Inflammatory macrophage treated with lipopolysaccharide for 4 hours (primary cell): ENCODE results near the gene RARG.

Experiments used
- DNase-seq: peaks from one replicate; pipeline ENCODE4 v3.0.0-alpha.2; 2020

The RARG gene

DNA sequence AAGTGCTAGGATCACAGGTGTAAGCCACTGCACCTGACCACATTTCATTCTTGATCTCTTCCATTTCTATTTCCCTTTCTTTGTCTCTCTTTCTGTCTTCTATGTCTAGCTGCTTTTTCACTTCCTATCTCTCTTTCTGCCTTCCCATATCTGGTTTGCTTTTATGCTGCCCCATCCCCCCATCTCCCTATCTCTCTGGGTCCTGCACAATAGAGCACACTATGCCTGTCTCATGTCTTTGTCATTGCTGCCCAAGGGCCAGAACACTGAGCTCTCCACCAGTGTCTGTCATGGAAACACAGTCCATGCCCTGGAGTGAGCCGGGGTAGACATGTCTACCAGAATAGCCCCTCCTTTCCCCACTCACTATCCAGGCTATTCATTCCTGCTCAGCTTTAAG, 12.3 kb upstream of the RARG start:
- DNase-seq, result no peak

DNA sequence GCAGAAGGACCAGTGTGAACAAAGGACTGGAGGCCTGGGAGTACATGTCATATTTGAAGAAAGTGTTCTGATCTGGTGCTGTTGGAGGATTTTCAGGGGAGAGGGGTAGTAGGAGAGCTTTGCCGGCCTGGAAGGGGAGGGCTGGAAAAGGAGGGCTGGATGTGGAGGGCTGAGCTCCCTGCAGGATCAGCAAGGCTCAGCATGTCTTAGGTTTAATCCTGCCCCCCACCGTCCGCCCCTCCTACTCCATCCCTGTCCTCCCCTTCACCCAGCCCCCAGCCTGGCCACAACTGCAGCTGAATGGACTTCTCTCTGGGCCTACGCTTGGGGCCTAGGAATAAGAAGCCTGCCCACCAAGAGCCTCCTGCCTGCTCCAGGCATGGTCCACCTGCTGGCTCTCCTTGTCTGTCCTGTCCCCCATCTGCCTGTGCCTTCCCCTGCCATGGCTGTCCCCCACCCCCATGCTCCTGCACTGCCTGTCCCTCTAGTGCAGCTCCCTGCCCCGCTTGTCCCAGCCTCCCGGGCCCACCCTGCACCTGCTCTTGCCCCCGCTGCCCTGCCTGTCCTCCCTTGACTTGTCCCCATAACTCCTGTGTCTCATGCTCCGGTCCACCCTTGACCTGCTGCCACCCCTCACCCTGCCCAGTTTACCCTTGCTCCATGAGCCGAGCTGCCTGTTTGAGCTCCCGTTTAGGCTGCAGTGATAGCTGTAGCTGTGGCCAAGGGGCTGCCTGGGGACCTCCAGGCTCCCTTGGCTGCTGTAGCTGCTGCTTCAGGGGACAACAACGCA, 9.8 kb upstream of the RARG start:
- no peak for DNase-seq

DNA sequence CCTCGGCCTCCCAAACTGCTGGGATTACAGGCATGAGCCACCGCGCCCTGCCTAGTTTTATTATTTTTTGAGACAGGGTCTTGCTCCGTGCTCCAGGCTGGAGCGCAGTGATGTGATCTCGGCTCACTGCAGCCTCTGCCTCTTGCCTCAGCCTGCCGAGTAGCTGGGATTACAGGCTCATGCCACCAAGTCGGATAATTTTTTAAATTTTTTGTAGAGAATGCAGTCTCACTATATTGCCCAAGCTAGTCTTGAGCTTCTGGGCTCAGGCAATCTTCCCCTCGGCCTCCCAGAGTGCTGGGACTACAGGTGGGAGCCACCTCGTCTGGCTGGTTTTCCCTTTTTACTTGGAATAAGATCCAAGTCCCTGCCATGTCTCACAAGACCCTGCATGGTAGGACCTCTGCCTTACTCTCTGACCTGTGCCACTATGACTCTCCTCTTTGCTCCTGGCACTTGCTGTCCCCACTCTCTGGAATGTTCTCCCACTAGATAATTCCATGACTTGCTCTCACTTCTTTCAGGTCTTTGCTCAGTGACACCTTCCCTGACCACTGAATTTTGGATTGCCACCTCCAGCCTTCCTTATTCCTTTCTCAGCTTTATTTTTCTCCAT, 7.7 kb upstream of the RARG start:
- DNase-seq, result no peak

DNA sequence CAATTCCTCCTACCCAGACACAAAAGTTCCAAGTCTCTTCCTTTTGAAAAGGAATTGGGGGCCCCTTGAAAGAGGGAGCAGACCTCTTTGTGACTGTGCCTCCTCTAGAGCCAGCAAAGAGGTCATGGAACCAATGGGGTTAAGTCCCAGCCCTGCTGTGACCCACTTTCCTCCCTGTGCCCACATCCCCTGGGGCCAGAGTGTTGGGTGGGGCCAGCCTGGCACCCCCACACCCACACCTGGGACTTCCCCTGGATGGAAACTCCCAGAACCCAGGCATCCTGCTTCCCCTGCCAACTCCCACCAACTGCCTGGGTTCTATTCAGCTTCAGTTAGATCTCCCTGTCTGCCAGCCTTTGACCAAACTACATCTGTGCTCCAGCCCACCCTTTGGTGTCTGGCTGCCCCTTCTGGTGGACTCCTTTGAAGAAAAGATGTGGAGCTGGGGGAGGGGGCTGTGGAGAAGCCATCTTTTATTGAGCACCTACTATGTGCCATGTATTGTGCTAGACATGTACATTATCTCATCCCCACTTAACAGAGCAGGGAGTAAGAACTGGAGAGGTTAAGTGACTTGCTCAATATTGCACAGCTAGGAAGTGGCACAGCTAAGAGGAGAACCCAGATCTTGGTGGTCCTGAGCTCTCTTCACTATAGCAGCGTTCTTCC, 4.6 kb upstream of the RARG start:
- DNase-seq, result no peak

DNA sequence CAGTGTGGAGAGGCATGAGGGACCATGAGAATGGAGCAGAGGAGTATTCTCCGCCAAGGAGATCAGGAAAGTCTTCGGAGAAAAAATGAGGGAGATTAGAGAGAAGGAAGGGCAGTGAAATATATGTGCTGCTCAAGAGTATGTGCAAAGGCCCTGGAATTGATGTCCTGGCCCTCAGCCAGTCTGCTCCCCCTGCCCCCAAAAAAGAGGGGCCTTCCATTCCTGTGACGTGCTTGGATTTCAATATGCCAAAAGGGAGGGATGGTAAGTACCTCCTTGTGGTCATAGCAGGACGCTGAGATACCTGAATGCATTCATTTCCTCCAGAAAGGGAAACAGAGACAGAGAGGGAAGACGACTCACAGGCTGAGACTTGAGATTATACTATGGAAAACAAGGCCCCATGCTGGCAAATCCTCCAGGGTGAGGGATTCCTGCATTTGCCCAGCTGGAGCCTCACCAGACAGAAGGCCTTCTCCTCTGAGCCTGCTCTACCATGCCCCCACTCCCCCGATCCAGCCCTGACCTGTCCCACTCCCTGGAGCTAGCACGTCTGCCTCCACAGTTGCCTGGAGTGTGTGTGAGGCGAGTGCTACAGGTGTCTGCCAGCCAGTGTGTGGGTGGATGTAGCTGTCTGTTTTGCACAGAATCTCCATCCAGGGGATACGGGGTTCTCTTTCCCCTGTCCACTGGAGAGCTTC, 3.9 kb upstream of the RARG start:
- DNase-seq, result no peak

DNA sequence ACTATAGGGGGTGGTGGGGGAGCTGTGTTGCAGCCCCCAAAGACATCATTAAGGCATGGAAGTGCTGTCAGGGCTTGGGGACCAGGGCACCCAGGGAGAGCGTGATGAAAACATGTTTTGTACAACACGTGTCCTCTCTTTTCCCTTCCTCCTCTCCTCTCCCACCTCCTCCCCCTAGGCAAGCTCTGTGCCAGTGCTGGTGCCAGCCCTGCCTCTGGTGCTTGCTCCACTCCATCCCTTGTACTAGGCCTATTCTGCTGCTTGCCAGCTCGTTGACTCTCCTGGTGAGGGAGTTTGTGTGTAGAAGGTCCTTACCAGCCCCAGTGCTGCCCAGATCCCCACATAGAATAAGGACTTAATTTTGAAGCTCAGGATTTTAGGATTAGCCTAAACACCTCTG, 3.2 kb upstream of the RARG start:
- no peak for DNase-seq

DNA sequence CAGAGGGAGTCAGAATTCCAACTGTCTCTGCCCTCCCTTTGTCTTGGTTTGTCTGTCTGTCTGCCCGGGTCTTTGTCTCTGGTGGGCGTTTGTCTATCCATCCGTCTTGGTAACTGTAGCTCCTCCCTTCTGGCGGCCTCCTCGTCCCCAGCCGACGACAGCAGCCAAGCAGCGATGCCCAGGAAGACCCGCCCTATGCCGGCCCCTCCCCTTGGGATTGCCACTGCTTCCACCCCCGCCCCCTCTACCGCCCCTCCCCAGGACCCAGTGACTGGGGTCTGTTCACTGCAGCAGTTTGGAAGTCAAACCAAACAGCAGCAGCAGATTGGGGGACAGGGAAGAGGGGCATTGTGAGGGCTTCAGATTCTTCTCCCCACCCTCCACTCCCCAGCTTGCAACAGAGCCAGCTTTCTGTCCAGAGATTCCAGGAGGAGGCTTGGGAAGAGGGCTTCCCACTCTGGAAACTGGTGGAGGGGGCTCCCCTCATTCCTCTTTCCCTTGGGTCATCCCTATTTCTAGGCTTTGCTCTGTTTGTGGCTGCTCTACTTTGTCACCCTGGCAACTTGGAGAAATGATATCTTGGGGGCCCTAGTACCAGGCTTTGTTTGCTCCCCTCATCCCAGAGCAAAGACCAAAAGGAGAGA, 2.4 kb upstream of the RARG start:
- no peak for DNase-seq

DNA sequence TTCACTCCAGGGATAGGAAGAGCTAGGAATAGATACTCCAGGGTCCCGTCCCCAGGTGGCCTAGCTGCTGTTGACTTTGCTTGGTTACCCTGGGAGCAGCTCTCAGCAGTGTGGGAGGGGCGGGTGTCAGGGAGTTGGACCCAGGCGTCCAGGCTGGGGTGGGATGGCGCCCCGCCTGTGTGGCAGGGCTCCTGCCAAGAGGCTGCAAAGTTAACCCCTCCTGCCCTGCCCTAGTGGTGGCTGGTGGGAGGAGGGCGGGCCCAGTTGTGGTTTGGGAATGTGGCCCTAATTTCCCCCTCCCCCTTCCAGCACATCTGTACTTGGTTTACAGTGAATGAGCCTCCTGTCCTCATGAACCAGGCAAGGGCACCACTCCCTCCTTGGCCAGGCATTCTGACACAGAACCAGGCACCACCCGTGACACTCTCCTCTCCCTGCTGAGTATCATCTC, 1.7 kb upstream of the RARG start:
- no peak for DNase-seq

DNA sequence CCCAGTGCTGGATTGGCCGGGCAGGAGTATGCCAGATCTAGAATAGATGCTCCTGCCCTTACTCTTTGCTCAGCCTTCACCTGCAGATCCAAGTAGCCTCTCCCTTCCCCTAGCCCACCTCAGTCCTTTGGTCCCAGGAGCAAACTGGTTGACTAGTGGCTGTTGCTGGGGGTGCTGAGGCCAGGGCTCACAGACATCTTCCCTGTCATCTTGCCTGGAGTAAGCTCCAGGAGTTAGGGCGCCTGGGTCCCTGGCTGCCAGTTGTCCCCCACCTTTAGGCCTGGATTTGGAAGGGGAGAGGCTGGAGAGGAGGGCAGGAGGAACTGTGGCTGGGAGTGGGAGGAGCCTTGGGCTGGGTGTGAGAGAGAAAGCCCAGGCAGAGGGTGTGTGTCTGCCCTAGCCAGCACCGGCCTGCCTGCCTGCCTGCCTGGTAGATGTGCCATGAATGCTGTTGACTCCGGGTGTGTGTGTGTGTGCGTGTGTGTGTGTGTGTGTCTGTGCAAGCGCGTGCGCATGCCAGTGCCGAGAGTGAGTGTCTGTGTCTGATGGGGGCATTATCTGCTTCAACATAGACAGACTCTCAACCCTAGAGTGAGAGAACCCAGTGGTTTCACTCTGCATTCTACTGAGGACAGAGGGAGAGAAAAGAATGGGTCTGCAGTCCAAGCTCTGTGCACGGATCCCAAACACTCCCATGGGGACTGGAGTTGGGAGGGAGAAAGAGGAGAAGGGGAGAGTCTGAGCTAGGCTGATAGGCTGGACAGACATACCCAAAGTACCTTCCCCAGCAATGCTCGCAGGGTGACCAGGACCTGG, 845 bp upstream of the RARG start:
- peak; percentile 21 for DNase-seq

DNA sequence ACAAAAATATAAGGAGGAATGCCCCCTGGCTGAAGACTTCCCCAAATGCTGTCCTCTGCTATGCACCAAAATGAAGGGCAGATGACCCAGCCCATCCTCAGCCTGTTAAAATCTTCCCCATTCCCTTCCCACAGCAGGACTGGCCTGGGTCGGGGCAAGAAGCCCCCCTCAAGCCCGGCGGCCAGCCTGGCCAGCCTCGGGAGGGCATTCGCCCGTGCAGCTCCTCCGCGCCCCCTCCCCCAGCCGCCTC, 413 bp downstream of the RARG start:
- DNase-seq, result no peak

DNA sequence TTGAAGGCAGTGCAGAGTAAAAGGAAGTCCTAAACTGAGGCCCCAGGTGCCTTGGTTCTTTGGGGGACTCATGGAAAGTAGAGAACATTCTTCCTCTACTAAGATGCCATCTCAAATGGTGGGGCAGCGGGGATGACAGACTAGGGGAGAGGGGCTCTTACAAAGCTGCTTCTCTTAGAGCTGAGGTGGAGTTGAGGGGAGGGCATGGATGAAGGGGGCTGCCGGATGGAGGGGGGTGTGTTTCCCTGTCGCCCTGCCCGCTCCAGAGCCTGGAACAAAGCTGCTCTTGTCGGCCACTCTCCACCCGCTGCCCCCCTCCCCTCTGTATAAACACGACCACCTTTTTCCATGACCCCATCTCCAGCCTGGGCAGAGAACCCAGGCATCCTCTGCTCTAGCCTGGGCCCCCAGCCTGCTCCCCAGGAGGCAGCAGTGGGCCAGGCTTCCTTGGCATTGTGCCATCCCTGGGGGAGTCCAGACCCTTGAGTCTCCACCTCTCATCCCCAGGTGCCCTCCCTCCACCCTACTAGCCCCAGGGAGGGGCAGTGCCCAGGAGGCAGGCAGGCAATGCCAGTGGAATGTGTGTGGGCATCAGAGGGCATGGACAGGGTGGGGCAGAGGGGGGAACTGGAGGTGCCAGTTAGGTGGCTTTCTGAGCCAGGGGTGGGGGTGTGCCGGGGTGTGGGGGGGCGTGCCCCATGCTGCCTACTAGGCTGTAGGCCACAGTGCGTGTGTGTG, 1.7 kb downstream of the RARG start:
- no peak for DNase-seq

DNA sequence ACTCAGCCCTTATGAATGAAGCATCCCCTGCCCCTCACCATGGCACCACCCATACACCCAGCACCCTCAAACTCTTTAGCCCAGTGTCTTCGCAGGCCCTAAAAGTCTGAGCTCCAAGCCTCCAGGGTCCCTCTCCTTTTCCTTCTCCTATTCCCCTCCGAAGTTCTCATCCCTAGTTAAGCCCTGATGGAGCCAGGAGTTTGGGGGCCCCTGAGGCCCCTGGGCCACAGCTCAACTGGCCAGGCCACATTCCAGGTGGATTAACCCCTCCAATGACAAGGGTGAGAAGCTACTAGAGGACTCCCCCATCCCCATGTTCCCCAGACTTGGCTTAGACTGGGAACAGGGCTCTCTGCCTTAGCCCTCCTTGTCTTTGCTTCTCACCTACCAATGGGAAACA, 2.6 kb downstream of the RARG start:
- DNase-seq, result no peak

DNA sequence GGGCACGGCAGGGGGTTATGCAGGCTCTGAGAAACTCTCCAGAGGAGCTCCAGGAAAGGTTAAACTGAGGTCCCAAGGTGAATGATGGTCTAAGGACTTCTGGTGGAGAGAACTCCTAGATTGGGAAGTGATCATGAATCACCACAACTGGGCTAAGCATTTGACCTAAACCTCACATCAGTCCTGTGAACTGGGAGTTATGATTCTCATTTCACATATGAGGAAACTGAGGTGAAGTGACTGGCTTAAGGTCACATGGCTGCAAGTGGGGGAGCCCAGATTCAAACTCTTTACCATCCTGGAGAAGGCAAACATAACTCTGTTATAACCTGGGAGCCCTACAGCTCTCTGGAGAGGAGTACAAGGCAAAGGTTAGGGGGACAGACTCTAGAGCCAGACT, 4.2 kb downstream of the RARG start:
- DNase-seq, result peak; percentile 33

DNA sequence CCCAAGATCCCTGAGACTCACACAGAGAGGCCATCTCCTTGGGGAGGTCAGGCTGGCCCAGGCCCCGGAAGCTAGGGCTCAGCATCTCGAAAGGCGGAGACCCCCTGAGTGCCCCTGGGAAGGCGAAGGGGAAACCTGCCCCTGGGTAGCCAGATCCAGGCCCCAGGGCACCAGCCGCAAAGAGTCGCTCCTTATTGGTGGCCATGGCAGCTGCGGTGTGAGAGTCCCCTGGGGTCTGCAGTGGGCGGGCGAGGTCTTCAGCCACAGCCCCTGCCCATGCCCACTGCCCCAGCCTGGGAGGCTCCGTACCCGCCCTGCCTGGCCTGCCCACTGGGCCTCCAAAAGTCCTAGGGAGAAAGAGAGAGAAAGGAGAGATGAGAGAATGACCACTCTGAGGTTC, 4.7 kb downstream of the RARG start:
- no peak for DNase-seq

DNA sequence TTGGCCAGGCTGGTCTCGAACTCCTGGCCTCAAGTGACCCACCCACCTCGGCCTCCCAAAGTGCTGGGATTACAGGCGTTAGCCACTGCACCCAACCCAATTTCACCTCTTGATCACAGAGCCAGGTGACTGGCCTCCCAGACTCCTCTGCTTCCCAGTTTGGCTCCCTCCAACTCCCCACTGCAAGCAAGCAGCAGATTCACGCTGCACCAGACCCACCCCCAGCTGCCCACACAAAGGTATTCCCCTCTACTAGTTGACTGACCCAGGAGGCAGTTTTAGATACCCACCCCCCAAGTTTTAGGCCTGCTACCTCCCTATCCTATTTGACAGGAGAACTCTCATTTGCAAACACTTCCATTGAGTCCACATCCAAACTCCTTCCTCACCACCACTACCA, 5.2 kb downstream of the RARG start:
- DNase-seq, result no peak

DNA sequence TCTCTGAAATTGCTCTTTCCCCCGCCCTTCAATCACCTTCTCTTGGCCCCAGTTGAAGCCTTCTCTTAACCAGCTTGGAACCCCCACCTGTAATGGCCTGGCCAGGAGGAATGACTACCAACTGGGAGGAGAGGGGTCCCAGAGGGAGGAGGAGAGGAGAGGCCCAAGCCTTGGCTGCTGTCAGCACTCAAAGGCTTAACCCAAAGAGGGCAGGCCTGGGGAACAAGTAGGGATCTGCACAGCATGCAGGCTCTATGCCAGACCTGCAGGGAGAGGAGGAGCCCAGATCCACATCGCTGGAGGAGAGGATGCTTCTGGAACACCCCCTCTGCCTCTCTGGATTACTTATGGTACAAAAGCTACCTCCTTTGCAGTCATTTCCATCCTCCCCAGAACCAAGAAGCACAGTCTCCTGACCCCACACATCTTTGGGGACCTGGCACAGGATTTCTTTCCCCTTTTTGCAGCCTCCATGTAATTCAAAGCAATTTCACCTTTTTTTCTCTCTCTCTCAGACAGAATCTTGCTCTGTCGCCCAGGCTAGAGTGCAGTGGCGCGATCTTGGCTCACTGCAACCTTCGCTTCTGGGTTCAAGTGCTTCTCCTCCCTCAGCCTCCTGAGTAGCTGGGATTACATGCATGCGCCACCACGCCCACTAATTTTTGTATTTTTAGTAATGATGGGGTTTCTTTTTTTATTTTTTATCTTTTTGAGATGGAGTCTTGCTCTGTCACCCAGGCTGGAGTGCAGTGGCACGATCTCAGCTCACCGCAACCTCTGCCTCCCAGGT, 6.2 kb downstream of the RARG start:
- no peak for DNase-seq

DNA sequence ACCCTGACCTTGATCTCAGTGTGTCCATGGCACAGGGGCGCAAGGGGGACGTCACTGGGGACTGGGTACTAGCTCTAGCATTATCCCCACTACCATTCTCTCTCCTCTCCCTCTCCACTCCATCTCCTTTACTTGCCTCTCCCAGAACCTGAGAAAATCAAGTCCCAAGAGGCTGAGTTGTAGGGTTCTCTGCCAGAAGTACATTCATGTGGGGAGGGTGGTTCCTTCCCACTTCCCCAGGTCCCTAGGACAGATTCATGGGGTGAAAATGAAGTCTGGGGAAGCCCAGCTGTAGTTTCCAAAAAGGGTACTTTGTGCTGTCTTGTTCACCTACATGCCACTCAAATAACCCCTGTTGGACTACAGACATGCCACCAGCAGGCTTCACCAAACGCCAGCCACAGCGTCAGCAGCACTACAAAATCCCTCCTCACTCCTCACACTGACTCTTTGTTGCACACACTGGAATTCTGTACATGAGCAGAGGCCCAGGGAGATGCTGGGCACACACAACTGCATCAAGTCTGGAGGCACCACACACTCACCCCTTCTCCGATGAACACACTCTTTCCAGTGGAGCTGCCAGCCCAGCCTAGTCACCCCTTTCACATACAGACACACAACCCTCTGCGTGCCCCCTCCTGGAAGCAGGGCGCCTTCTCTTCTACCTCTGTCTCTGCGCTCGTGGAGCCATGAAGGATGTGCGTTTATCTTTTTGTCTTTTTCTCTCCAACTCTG, 6.9 kb downstream of the RARG start:
- DNase-seq, result no peak

DNA sequence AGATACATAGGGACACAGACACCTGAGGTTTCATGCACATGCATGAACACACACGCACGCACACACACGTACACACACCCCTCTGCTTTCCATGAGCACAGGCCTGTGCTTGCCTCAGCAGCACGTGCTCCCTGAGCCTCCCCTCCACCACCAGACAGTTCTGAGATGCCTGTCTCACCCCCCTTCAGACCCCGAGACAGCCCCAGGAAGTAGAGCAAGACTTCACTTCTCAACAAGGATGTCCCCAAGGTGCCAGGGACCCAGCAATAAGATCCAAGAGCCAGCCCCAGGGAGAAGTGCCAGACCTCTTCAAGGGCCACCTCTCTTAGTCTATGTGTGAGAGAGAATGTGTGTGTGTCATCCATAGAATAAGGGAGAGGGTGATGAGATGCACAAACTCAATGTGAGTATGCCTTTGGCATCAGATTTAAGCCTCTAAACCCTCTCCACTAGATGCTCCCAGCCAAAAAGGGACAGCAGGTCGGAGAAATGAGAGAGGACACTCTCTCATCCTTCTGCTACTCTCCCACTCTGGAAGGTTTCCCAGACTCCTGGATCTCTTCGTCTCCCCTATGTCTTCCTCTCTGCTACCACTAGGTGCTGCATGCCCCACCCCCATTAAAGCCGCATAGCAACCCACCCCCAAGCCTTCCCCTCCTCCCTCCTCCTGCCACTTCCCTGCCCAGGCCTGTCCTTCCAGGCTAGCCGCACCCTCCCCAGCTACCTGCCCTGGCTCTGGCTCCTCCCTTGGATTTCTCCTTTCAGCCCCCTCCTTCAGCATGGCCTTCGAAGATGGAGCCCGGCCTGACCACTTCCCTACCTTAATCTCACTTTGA, 7.7 kb downstream of the RARG start:
- DNase-seq, result no peak

DNA sequence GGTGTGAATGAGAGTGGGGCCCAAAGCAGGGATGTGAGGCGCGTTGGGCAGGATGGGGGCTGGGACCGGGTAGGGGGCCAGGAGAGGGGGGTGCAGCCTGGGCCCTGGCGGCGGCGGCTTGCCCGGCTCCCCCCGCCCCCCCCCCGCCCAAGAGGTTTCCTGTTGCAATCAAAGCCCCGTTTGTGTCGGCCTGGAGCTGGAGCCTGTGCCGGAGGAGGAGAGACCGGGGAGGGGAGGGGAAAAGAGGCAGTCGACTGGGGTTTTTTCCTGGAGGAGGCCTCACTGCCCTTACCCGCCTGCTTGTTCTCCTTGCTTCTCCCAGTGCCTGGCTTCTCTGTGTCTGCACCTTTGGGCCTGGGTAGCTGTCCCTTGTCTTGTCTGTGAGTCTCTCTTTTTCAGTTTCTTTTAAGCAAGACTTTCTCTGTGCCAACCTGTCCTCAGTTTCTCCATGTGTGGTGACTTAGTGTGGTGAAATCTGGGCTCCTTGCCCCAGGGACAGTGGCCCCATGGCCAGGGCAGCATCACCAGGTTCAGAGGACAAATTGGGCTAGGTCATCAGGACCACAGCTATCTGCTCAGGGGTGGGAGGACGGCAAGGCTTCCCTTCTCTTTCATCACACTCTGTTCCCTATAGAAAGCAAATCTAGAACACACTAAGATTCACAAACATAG, 8.5 kb downstream of the RARG start:
- DNase-seq, result peak; percentile 31
